Smooth muscle cell (in vitro differentiated cells): ENCODE data around the gene DNAH10. TPM values are rescaled to one million over a fixed set of nuclear protein-coding genes. Genes with fewer than 3 reads are reported as not detected.

Source experiments
- DNase-seq: peaks from one replicate; lab custom pipeline; 2025; ENCODE audit not compliant: unreplicated experiment; lab: John Stamatoyannopoulos, UW
- H2AFZ ChIP-seq: fragments of 200-600 bp; sonication (generic); 2 replicates; pipeline ENCODE4 v1.6.0; 2016; ENCODE audit warnings: antibody characterized with exemption, low read depth, mild to moderate bottlenecking
- H3F3A ChIP-seq: fragments of 200-600 bp; sonication (generic); 2 replicates; pipeline ENCODE4 v1.6.0; 2017; ENCODE audit warnings: antibody characterized with exemption, low read depth
- H3K27ac ChIP-seq: fragments of 200-600 bp; sonication (generic); 2 replicates; pipeline ENCODE4 v1.5.1; 2016; ENCODE audit warnings: low read depth, mild to moderate bottlenecking
- H3K27me3 ChIP-seq: fragments of 200-600 bp; sonication (generic); 2 replicates; pipeline ENCODE4 v1.6.1; 2016; ENCODE audit warnings: low read depth, mild to moderate bottlenecking
- H3K36me3 ChIP-seq: fragments of 200-600 bp; sonication (generic); 2 replicates; pipeline ENCODE4 v1.5.1; 2016; ENCODE audit warnings: low read depth
- H3K4me1 ChIP-seq: fragments of 200-600 bp; sonication (generic); 2 replicates; pipeline ENCODE4 v1.5.1; 2016; ENCODE audit warnings: low read depth
- H3K4me2 ChIP-seq: fragments of 200-600 bp; sonication (generic); 2 replicates; pipeline ENCODE4 v1.6.0; 2016; ENCODE audit warnings: mild to moderate bottlenecking
- H3K4me3 ChIP-seq: fragments of 200-600 bp; sonication (generic); 2 replicates; pipeline ENCODE4 v1.5.1; 2016; ENCODE audit warnings: mild to moderate bottlenecking
- H3K79me2 ChIP-seq: fragments of 200-600 bp; sonication (generic); 2 replicates; pipeline ENCODE4 v1.6.0; 2016; ENCODE audit warnings: low read depth, mild to moderate bottlenecking
- H3K9ac ChIP-seq: fragments of 200-600 bp; sonication (generic); 2 replicates; pipeline ENCODE4 v1.6.0; 2016; ENCODE audit warnings: low read depth
- H3K9me3 ChIP-seq: fragments of 200-600 bp; sonication (generic); replicated peaks from 2 replicates; pipeline ENCODE4 v1.5.1; 2016; ENCODE audit warnings: low read depth
- H4K20me1 ChIP-seq: fragments of 200-600 bp; sonication (generic); 2 replicates; pipeline ENCODE4 v1.6.0; 2016; ENCODE audit warnings: low read depth
- WGBS: methylation state at CpG from one replicate; pipeline ENCODE4 v1.1.7; 2016; ENCODE audit warnings: low lambda C conversion rate; 5-methylcytosine and 5-hydroxymethylcytosine counted together
- polyA plus RNA-seq: library from polyadenylated mRNA; unstranded; fragments of >200 nt; fragmentation: Nextera tagmentation; extraction: Ambion mirVana; gene quantifications from 2 replicates; pipeline ENCODE4 v1.2.1, GENCODE V29; 2016
- total RNA-seq: library from RNA; depleted of rRNA; stranded (reverse); fragments of >200 nt; gene quantifications from 2 replicates; pipeline ENCODE4 v1.2.3, GENCODE V29; 2014
- TF ChIP-seq, protein P1 (sequence below): fragments of 200-600 bp; sonication (generic); IDR thresholded peaks from 2 replicates; pipeline ENCODE4 v1.5.1; 2017; ENCODE audit warnings: borderline replicate concordance, mild to moderate bottlenecking, antibody characterized with exemption; ENCODE audit not compliant: insufficient read depth, poor library complexity, severe bottlenecking

Gene DNAH10
- total and polyA plus RNA-seq, 2 experiments from 2014 or later: 1.5 to 2.2 TPM

DNA sequence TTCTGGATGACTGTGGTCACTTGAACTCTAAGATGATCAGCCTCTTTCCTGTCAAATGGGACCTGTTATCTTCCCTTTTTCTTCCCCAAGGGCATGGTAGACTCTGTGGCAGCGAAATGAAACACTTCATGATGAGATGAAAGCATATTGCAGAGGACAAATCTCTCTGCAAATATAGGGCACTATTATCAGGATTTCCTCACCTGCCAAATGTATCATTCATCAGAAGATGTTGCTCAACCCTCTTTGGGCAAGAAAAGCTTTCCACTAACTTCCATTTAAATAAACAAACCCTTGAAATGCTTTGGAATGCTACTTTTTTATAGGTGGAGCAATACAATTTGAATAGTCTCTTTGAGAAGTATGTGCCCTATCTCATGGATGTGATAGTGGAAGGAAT, 105.0 kb downstream of the DNAH10 start:
- Histone ChIP-seq H3K9ac (no peak overlapping the region), H2AFZ (no peak overlapping the region), H3K27ac (no peak overlapping the region), H3K36me3 (no peaks in the 10 kb centered on the region), H3K4me1 (no peaks in the 10 kb centered on the region), H3K4me2 (no peak overlapping the region), H4K20me1 (no peaks in the 10 kb centered on the region), H3K4me3 (no peak overlapping the region), H3K9me3 (no peaks in the 10 kb centered on the region), H3F3A (no peaks in the 10 kb centered on the region), H3K27me3 (peaks cover 54% of the 10 kb centered on the region), H3K79me2 (no peaks in the 10 kb centered on the region)
- DNase-seq: no peak
- TF ChIP-seq, protein P1, sequence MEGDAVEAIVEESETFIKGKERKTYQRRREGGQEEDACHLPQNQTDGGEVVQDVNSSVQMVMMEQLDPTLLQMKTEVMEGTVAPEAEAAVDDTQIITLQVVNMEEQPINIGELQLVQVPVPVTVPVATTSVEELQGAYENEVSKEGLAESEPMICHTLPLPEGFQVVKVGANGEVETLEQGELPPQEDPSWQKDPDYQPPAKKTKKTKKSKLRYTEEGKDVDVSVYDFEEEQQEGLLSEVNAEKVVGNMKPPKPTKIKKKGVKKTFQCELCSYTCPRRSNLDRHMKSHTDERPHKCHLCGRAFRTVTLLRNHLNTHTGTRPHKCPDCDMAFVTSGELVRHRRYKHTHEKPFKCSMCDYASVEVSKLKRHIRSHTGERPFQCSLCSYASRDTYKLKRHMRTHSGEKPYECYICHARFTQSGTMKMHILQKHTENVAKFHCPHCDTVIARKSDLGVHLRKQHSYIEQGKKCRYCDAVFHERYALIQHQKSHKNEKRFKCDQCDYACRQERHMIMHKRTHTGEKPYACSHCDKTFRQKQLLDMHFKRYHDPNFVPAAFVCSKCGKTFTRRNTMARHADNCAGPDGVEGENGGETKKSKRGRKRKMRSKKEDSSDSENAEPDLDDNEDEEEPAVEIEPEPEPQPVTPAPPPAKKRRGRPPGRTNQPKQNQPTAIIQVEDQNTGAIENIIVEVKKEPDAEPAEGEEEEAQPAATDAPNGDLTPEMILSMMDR: no peak
- WGBS: 86% methylated on average over 1 of the region's 1 CpG

DNA sequence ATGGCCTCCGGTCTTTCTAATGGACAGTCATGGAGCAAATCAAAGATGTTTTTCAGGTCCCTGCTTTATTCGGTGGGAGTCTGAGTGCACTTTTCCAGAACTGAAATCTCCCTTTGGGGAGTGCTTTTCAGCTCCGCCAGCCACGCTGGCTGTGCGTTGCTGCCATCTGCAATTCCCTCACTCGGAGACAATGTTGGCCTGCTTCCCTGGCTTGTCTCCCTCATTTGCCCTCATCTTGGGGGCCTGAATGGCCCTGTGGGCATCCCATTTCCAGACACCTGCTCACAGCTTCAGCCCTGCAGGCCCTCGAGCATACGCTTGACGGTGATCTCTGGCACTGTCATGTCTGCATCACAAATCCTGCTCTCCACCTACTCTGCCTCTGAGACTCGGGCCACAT, 106.7 kb downstream of the DNAH10 start:
- H3K36me3 ChIP-seq: no peaks in the 10 kb centered on the region
- no peak overlapping the region for H3K27ac ChIP-seq
- H3F3A ChIP-seq: no peaks in the 10 kb centered on the region
- TF ChIP-seq, protein P1: no peak
- H3K9ac ChIP-seq: no peak overlapping the region
- 90% methylated on average over 10 of the region's 10 CpGs for WGBS
- DNase-seq: no peak
- no peaks in the 10 kb centered on the region for H3K79me2 ChIP-seq
- no peaks in the 10 kb centered on the region for H4K20me1 ChIP-seq
- H3K9me3 ChIP-seq: no peaks in the 10 kb centered on the region
- H3K4me2 ChIP-seq: no peak overlapping the region
- H3K4me1 ChIP-seq: no peaks in the 10 kb centered on the region
- no peak overlapping the region for H3K4me3 ChIP-seq
- no peak overlapping the region for H2AFZ ChIP-seq
- H3K27me3 ChIP-seq: peaks cover 63% of the 10 kb centered on the region

DNA sequence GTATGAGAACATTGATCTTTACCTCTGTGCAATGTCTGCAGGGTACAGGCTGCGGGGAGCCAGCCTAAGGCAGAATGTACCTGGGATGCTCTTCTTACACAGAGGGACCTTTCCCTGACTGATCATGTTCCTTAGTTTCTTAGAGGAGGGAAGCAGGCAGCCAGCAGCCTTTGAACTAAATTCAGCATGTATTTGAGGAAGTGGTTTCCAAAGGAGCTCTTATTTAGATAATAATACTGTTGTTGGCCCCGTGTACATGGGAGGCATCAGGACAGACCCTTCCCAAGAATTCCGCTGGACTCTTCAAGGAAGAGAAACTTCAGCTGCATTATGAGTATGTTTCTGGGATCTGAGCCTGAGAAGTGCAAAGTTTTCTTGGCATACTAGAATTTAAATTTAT, 111.7 kb downstream of the DNAH10 start:
- TF ChIP-seq, protein P1: no peak

DNA sequence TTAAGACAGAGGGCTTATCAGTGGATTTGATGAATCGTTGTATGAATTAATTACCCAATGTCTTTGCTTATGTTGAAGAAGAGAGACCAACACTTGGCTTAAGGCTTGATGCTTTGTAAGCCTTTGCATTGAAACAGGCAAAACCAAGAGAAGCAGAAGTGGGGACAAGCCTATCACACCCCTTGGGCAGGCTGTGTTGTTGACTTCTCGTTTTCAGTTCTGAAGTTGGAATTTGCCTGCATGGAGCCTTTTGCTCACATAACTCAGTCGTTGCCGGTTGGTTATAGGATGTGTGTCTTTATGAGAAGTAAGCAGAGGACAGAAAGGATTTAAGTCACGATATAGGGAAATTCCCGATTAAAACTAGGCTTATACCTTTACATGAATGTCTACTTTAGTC, 115.9 kb downstream of the DNAH10 start:
- Histone ChIP-seq H3K27me3 (peaks cover 30% of the 10 kb centered on the region), H3K4me3 (no peak overlapping the region), H3K79me2 (no peaks in the 10 kb centered on the region), H4K20me1 (no peaks in the 10 kb centered on the region), H3F3A (no peaks in the 10 kb centered on the region), H3K4me1 (no peaks in the 10 kb centered on the region), H3K4me2 (no peak overlapping the region), H3K9ac (no peak overlapping the region), H3K27ac (no peak overlapping the region), H3K9me3 (no peaks in the 10 kb centered on the region), H2AFZ (no peak overlapping the region), H3K36me3 (no peaks in the 10 kb centered on the region)
- 88% methylated on average over 6 of the region's 6 CpGs for WGBS
- no peak for DNase-seq
- TF ChIP-seq, protein P1: no peak

More for the DNA sequence above, 111.7 kb downstream of the DNAH10 start:
- Histone ChIP-seq H2AFZ (no peak overlapping the region), H3K4me3 (no peak overlapping the region), H4K20me1 (no peaks in the 10 kb centered on the region), H3K4me2 (no peak overlapping the region), H3K9ac (no peak overlapping the region), H3K9me3 (no peaks in the 10 kb centered on the region), H3K4me1 (no peaks in the 10 kb centered on the region), H3F3A (no peaks in the 10 kb centered on the region), H3K27ac (no peak overlapping the region), H3K27me3 (peaks cover 49% of the 10 kb centered on the region), H3K79me2 (no peaks in the 10 kb centered on the region), H3K36me3 (no peaks in the 10 kb centered on the region)
- no peak for DNase-seq
- 82% methylated on average over 3 of the region's 3 CpGs for WGBS
